ENCODE results near the gene UBE2E2.

- TF ChIP-seq CTCF (conservative IDR thresholded peaks at IDR 0.05; ENCODE audit: low read length) (no peak), EZH2phosphoT487 (IDR thresholded peaks at IDR 0.05; ENCODE audit: borderline replicate concordance) (no peak)
These were observed 336.1 kb downstream of the UBE2E2 start for GRCh38 chr3:23539185-23539584.
